Measurements from ENCODE around the gene PPP2R5A.

PPP2R5A gene

GRCh38 chr1:212269306-212269705 lies 15.9 kb upstream of the PPP2R5A start:
- TF ChIP-seq CTCF (IDR thresholded peaks at IDR 0.05), result no peak

- TF ChIP-seq CTCF (IDR thresholded peaks at IDR 0.05), result no peak
These were observed 14.6 kb upstream of the PPP2R5A start for GRCh38 chr1:212270564-212270963.

GRCh38 chr1:212271234-212271633 lies 14.0 kb upstream of the PPP2R5A start:
- no peak for TF ChIP-seq CTCF (IDR thresholded peaks at IDR 0.05)

GRCh38 chr1:212271823-212272485 lies 13.3 kb upstream of the PPP2R5A start:
- no peak for TF ChIP-seq CTCF (IDR thresholded peaks at IDR 0.05)

- no peak for TF ChIP-seq CTCF (IDR thresholded peaks at IDR 0.05)
These were observed 3.6 kb upstream of the PPP2R5A start for GRCh38 chr1:212281590-212281989.

- no peak for TF ChIP-seq CTCF (IDR thresholded peaks at IDR 0.05)
These were observed 1.5 kb upstream of the PPP2R5A start for GRCh38 chr1:212283741-212284140.

- TF ChIP-seq CTCF (IDR thresholded peaks at IDR 0.05), result no peak
These were observed 872 bp upstream of the PPP2R5A start for GRCh38 chr1:212284332-212284743.
